ENCODE measurements around the gene ERRFI1. TPM values are rescaled to one million over a fixed set of nuclear protein-coding genes. Genes with fewer than 3 reads are reported as not detected.
A peak's percentile ranks its signal among the peaks of the same experiment; 100 is the strongest.

ERRFI1 gene
- total RNA-seq, 2 donors from 2014 or later: 33.0 to 34.5 TPM

- Histone ChIP-seq H3K27ac (peak overlapping the region in 1 of 2 donors; percentile 34), H3K36me3 (peaks cover 24% of the 10 kb centered on the region), H3K4me3 (no peak overlapping the region), H3K27me3 (no peaks in the 10 kb centered on the region), H3K4me1 (peaks cover 0 to 37% of the 10 kb centered on the region in 2 donors), H3K9me3 (no peaks in the 10 kb centered on the region)
- DNase-seq (ENCODE audit: low spot score): no peak
- peak in 1 of 2 donors; percentile 20 for TF ChIP-seq CTCF (IDR thresholded peaks at IDR 0.05)
Measured at GRCh38 chr1:8016210-8016894, 9.8 kb downstream of the ERRFI1 start.

GRCh38 chr1:8015809-8016165 lies 10.3 kb downstream of the ERRFI1 start:
- no peak for DNase-seq (ENCODE audit: low spot score)
- no peaks in the 10 kb centered on the region for H3K9me3 ChIP-seq
- H3K4me3 ChIP-seq: no peak overlapping the region
- peak overlapping the region; percentile 61 to 62 for H3K27ac ChIP-seq
- peaks cover 29% of the 10 kb centered on the region for H3K36me3 ChIP-seq
- H3K4me1 ChIP-seq: peaks cover 0 to 37% of the 10 kb centered on the region in 2 donors
- no peak for TF ChIP-seq CTCF (IDR thresholded peaks at IDR 0.05)
- no peaks in the 10 kb centered on the region for H3K27me3 ChIP-seq

DNA sequence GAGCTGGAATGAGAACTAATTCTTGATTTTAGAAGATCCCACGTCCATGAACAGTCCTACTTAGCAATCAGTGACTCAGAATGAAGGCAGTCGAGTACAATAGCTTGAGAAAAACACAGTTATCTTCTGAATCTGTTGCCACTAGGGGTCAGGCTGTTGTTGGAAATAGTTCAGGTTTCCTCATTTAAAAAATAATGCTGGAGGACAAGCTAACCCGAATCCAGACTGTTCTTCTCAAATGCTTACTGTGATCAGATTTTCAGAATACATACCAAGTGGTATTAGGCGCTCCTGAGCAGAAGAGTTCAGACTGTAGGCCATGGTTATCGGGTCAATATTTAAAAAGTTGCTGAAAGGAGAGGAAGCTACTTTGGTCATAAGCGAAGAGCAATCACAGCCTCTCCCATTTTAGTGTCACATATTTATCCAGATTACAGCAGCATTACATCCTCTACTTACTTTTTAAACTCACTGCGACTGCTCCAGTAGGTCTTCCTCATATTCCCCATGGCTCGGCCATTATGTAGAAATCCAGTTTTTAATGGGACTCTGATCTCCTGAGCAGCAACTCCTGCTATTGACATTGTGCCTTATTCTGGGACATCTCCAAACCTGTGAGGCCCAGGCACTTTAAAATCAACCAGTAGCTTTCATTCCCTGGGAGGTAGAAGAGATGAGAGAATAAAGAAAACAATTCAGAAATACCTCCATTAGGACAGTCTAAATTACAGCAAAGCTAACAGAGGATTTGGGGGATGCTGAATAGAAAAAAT lies 10.9 kb downstream of the ERRFI1 start:
- Histone ChIP-seq H3K36me3 (peaks cover 29% of the 10 kb centered on the region), H3K9me3 (no peaks in the 10 kb centered on the region), H3K27me3 (no peaks in the 10 kb centered on the region), H3K4me1 (peaks cover 0 to 37% of the 10 kb centered on the region in 2 donors), H3K4me3 (no peak overlapping the region), H3K27ac (peak overlapping the region; percentile 61 to 62)
- TF ChIP-seq CTCF (IDR thresholded peaks at IDR 0.05): peak; percentile 16 to 68
- no peak for DNase-seq (ENCODE audit: low spot score)

DNA sequence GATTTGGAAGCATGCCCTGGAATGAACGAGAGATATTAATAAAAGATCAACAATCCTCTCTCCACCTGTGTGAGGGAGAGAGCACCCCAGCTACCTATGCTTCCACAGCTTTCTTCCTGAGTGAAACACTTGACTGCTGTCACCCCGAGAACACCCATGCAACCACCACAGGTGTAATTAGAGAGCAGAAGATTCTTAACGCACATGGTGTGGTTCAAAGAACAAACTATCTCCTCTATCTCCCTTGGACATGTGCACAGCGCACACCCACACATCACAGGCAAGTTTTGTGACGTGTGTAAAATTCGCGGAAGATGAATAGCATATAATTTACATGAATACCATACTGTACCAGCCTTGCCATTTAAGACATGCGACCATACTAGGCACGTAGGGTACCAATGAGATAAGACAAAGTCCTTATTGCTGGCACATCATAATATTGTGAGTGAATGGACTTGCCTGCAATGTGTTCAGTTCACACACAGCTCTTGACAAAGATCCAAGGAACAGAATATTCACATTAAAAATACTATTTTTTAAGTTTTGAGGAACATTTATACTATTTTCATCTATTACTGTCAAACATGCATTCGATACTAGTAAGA lies 11.6 kb downstream of the ERRFI1 start:
- TF ChIP-seq CTCF (IDR thresholded peaks at IDR 0.05): no peak
- no peak for DNase-seq (ENCODE audit: low spot score)
- Histone ChIP-seq H3K4me1 (peaks cover 0 to 37% of the 10 kb centered on the region in 2 donors), H3K27me3 (no peaks in the 10 kb centered on the region), H3K9me3 (no peaks in the 10 kb centered on the region), H3K4me3 (no peak overlapping the region), H3K36me3 (peaks cover 29% of the 10 kb centered on the region), H3K27ac (no peak overlapping the region)

DNA sequence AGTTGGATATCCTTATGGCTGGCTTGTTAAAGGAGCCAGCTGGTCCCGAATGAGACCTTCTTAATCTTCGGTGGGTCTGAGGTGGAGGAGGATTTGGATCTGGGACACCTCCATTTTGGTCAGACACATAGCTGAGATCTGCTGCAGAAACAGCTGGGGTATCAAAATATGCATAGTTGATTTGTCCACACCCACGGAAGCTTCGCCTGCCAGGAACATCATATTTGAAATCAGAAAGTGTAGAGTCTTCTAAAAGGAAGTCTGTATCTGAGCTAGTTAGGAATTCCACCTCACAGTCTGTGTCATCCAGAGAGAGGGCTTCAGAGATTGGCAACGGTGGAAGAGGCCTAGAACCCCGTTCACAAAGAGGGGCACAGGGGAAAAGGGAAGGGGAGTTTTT lies 12.3 kb downstream of the ERRFI1 start:
- no peaks in the 10 kb centered on the region for H3K9me3 ChIP-seq
- peaks cover 29% of the 10 kb centered on the region for H3K36me3 ChIP-seq
- H3K27me3 ChIP-seq: no peaks in the 10 kb centered on the region
- DNase-seq (ENCODE audit: low spot score): no peak
- H3K27ac ChIP-seq: no peak overlapping the region
- no peak for TF ChIP-seq CTCF (IDR thresholded peaks at IDR 0.05)
- no peak overlapping the region for H3K4me3 ChIP-seq
- peaks cover 0 to 37% of the 10 kb centered on the region in 2 donors for H3K4me1 ChIP-seq
